ENCODE data around the gene KCNS1. TPM values are rescaled to one million over a fixed set of nuclear protein-coding genes. Genes with fewer than 3 reads are reported as not detected.

The KCNS1 gene
- polyA plus RNA-seq, 1 donor (not counting 4 experiments of a cell fraction or from before 2014, with no cell fraction given) = 1.5 TPM

DNA sequence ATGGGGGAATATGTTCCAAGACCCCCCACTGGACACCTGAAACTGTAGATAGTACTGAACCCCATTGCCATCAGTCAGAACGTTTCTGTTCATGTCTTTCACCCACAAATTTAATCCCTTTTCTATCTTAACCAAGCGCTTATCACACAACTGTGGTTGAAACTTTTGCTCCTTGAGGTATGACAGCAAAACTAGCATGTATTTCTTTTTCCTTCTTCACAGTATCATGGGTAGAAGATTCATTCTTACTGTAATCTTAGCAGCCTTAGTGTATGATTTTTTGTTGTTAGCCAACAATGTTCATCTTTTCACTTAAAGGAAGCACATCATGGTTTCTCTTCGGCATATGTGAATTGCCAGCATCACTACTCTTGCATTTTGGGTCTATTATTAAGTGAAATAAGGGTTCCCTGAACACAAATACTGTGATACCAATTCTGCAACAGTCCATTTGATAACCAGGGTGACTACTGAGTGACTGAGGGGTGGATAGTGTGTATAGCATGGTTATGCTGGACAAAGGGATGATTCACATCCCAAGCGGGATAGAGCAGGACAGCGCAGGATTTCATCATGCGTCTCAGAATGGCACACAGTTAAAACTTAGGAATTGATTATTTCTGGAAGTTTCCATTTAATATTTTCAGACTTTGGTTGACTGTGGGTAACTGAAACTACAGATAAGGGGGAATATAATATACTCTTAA is 41.8 kb downstream of the KCNS1 start:
- H3K4me3 ChIP-seq (ENCODE audit: control insufficient read depth in 2 of 3, extremely low read depth in 1 of 3, insufficient read depth in 2 of 3, low read depth in 1 of 3, low read length in 3 of 3) = no peak overlapping the region
- peak overlapping the region; percentile 27 for H3K4me2 ChIP-seq (ENCODE audit: control insufficient read depth, extremely low read depth, insufficient read depth, low read depth, low read length)
- TF ChIP-seq EZH2 (IDR thresholded peaks at IDR 0.05; ENCODE audit: low read length) = no peak
- TF ChIP-seq, protein P1, sequence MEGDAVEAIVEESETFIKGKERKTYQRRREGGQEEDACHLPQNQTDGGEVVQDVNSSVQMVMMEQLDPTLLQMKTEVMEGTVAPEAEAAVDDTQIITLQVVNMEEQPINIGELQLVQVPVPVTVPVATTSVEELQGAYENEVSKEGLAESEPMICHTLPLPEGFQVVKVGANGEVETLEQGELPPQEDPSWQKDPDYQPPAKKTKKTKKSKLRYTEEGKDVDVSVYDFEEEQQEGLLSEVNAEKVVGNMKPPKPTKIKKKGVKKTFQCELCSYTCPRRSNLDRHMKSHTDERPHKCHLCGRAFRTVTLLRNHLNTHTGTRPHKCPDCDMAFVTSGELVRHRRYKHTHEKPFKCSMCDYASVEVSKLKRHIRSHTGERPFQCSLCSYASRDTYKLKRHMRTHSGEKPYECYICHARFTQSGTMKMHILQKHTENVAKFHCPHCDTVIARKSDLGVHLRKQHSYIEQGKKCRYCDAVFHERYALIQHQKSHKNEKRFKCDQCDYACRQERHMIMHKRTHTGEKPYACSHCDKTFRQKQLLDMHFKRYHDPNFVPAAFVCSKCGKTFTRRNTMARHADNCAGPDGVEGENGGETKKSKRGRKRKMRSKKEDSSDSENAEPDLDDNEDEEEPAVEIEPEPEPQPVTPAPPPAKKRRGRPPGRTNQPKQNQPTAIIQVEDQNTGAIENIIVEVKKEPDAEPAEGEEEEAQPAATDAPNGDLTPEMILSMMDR (optimal IDR thresholded peaks at IDR 0.05 in 1 of 3, IDR thresholded peaks at IDR 0.05 in 1 of 3, conservative IDR thresholded peaks at IDR 0.05 in 1 of 3; ENCODE audit: extremely low read depth in 1 of 3, insufficient read depth in 2 of 3, low read length in 3 of 3) = no peak
- no peak overlapping the region for H2AFZ ChIP-seq (ENCODE audit: control insufficient read depth, low read length)
- H3K79me2 ChIP-seq (ENCODE audit: control insufficient read depth, insufficient read depth, low read length) = peaks cover 2% of the 10 kb centered on the region
- no peaks in the 10 kb centered on the region for H3K9me1 ChIP-seq (ENCODE audit: control insufficient read depth, extremely low read depth, insufficient read depth, low read length)
- dilution Hi-C loops (cut with MboI; ENCODE audit: extremely low pct_ligation_motif_present, low sequenced_read_pairs) = no loop called here
- FAIRE-seq (peak; percentile 61), DNase-seq (ENCODE audit: low read depth, low spot score) (no peak)
- no peaks in the 10 kb centered on the region for H3K9me3 ChIP-seq (ENCODE audit: control insufficient read depth, low read depth, low read length)
- H3K36me3 ChIP-seq (ENCODE audit: control insufficient read depth in 2 of 2, extremely low read depth in 1 of 2, insufficient read depth in 2 of 2, low read length in 2 of 2) = peaks cover 1 to 7% of the 10 kb centered on the region in 2 experiments
- H3K4me1 ChIP-seq (ENCODE audit: control insufficient read depth, extremely low read depth, insufficient read depth, low read length) = peaks cover 38% of the 10 kb centered on the region
- H3K9ac ChIP-seq (ENCODE audit: control insufficient read depth, extremely low read depth, insufficient read depth, low read length) = peak overlapping the region; percentile 19
- no peaks in the 10 kb centered on the region for H3K27me3 ChIP-seq (ENCODE audit: control insufficient read depth, extremely low read depth, insufficient read depth, low read length)
- peak overlapping the region; percentile 85 for H3K27ac ChIP-seq (ENCODE audit: control insufficient read depth, insufficient read depth, low read length)
- no peaks in the 10 kb centered on the region for H4K20me1 ChIP-seq (ENCODE audit: control insufficient read depth, extremely low read depth, insufficient read depth, low read length)

DNA sequence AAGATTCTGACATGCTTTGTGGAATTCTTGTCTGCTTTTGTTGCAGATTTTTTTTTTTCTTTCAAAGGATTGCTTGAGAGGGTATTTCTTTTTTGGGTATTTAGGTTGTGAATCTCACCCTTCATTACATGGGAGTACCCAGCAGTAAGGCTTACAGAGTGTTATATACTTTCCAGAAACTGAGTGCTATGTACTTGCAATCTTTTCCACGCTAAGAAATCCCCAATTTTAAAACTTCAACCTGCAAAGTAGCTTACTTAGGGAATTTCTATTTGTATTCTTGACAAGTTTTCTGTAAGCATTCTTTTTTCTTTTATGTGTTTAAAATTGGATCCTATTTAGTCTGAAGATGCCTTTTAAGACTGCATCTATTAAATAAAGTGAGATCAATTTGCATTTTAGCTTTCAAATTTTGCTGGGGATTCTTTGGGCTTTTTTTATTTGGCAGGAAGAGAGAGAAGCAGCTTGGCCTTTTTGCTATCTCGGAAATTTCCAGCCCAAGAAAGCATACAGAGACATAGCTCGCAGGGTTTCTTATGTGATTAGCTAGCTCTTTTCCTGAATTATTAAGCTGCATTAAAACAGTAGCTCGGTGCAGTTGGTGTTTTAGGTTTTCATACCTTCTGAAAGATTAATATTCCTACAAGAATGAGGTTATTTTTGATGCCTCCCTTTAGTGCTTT is 42.6 kb downstream of the KCNS1 start:
- H2AFZ ChIP-seq (ENCODE audit: control insufficient read depth, low read length) = no peak overlapping the region
- no peak overlapping the region for H3K4me3 ChIP-seq (ENCODE audit: control insufficient read depth in 2 of 3, extremely low read depth in 1 of 3, insufficient read depth in 2 of 3, low read depth in 1 of 3, low read length in 3 of 3)
- no peak overlapping the region for H3K4me2 ChIP-seq (ENCODE audit: control insufficient read depth, extremely low read depth, insufficient read depth, low read depth, low read length)
- no peaks in the 10 kb centered on the region for H3K27me3 ChIP-seq (ENCODE audit: control insufficient read depth, extremely low read depth, insufficient read depth, low read length)
- H3K9ac ChIP-seq (ENCODE audit: control insufficient read depth, extremely low read depth, insufficient read depth, low read length) = no peak overlapping the region
- H3K9me3 ChIP-seq (ENCODE audit: control insufficient read depth, low read depth, low read length) = no peaks in the 10 kb centered on the region
- peaks cover 38% of the 10 kb centered on the region for H3K4me1 ChIP-seq (ENCODE audit: control insufficient read depth, extremely low read depth, insufficient read depth, low read length)
- no peak for TF ChIP-seq EZH2 (IDR thresholded peaks at IDR 0.05; ENCODE audit: low read length)
- TF ChIP-seq, protein P1 (optimal IDR thresholded peaks at IDR 0.05 in 1 of 3, IDR thresholded peaks at IDR 0.05 in 1 of 3, conservative IDR thresholded peaks at IDR 0.05 in 1 of 3; ENCODE audit: extremely low read depth in 1 of 3, insufficient read depth in 2 of 3, low read length in 3 of 3) = no peak
- H4K20me1 ChIP-seq (ENCODE audit: control insufficient read depth, extremely low read depth, insufficient read depth, low read length) = no peaks in the 10 kb centered on the region
- H3K9me1 ChIP-seq (ENCODE audit: control insufficient read depth, extremely low read depth, insufficient read depth, low read length) = no peaks in the 10 kb centered on the region
- peaks cover 1 to 13% of the 10 kb centered on the region in 2 experiments for H3K36me3 ChIP-seq (ENCODE audit: control insufficient read depth in 2 of 2, extremely low read depth in 1 of 2, insufficient read depth in 2 of 2, low read length in 2 of 2)
- peak overlapping the region; percentile 85 for H3K27ac ChIP-seq (ENCODE audit: control insufficient read depth, insufficient read depth, low read length)
- no peaks in the 10 kb centered on the region for H3K79me2 ChIP-seq (ENCODE audit: control insufficient read depth, insufficient read depth, low read length)
- no peak for DNase-seq (ENCODE audit: low read depth, low spot score)
- FAIRE-seq = no peak
- dilution Hi-C loops (cut with MboI; ENCODE audit: extremely low pct_ligation_motif_present, low sequenced_read_pairs) = no loop called here
